ENCODE data around the gene DGKD.

The DGKD gene

DNA sequence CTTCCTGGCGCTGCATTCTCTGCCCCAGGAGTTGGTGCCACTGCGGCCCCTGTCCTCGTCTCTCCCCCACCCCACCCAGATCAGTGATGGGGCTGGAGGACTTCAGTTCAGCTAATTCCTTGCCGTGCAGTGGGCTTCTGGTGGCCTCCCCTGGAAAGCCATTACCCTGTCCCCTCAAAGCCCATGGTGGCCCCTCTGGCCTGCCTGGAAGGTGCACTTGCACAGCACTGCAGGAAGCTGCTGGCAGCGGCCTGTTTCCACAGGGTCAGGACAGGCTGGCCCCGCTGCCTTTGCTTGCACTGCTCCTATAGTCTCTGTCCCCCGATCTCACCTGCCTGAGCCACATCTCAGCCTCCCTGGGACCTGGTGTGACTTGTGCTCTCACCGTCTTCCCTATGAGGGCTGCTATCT is 107.2 kb downstream of the DGKD start:
- no peak for DNase-seq (ENCODE audit: low spot score)

DNA sequence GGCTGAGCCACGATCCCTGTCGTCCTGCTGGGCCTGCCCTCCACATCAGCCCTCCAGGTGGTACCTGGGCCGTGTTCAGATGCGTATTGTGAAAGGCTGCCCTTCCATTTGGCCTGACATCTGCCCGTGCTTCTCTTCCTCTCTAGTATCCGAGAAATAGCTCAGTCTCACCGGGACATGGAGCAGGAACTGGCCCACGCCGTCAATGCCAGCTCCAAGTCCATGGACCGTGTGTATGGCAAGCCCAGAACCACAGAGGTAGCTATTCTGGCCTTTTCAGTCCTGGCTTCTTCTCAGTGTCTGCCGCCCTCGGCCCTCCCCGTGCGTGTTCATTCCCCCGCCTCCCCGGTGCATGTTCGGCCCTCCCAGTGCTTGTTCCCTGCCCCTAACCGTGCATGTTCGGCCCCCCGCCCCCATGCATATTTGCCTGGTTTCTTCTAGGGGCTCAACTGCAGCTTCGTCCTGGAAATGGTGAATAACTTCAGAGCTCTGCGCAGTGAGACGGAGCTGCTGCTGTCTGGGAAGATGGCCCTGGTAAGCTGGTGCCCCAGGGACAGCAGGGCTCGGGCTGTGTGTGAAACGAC is 108.0 kb downstream of the DGKD start:
- DNase-seq (ENCODE audit: low spot score): no peak

DNA sequence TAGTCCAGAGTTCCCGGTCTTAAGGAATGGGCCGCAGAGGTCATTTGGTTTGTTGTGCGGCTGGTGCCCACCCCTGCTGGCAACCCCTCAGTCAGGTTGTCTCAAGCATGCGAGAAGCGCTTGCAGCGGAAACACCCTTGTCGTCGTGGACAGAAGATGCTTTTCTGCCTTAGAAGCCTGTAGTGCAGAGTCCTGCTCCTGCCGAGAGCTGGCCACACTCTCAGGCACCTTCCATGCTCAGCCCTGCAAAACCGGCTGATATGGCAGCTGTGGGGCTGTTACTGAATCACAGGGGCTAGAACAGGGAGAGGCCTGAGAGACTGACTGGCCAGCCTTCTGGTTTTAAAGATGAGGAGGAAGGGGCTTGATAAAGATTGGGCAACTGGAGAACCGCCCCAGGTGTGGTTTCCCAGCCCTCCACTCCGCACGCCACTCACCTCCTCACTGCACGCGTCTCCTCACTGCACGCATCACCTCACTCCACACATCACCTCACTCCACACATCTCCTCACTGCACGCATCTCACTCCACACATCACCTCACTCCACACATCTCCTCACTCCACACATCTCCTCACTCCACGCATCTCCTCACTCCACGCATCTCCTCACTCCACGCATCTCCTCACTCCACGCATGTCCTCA is 108.7 kb downstream of the DGKD start:
- no peak for DNase-seq (ENCODE audit: low spot score)

DNA sequence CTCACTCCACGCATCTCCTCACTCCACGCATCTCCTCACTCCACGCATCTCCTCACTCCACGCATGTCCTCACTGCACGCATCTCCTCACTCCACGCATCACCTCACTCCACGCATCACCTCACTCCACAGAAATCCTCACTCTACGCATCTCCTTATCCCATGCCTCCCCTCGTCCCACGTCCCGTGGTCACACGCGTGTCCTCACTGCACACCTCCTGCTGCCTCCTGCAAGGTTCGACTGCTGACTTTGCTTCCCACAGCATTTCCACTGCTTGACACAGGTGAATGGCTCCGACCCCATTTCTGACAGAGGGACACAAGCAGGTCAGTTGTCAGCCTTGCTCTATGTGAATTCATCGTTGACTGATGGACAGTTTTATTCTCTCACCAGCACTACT is 109.3 kb downstream of the DGKD start:
- DNase-seq (ENCODE audit: low spot score): no peak

DNA sequence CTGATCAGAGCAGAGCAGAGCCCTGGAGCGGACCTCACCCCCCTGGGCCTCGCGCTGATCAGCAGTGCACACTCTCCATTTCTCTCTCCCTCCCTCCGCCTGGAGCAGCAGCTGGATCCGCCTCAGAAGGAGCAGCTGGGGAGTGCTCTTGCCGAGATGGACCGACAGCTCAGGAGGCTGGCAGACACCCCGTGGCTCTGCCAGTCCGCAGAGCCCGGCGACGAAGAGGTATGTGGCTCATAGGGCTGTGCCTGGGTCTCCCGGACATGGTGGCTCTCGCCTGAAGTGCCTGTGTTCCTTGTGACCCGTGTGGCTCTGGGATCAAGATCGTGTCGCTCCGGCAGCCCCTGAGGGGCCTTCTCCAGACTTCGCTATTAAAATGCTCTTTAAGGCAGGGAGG is 109.8 kb downstream of the DGKD start:
- DNase-seq (ENCODE audit: low spot score): no peak

DNA sequence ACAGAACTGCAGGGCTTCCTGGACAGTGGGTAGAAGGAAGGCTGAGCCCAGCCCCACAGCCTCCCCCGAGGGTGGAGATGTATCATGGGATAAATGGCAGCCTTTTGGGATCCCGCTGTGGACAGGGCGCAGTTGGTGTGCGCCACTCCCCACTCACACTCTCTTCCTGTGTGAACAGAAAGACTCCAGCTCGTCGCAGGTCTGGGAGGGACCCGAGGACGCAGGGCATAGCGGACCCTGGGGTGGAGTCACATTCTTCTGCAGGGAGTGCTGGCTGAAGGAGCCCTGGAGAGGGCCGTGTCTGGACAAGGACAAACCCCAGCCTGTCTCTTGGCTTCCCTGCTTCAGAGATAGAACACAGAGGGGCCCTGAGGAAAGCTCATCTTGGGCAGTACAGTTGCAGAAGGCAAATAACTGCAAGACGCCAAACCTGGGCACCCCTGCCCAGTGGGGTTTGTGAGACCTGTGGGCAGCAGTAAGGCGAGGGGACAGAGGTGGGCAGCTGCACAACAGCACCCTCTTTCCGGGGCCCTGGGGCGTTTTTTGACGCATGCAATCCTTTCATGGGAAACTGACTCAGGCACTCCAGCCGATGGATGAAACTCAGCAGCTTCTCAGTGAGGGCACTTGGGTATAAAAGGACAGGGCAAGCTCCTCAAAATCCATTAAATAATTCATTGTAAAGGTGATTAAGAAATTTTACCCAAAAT is 110.4 kb downstream of the DGKD start:
- DNase-seq (ENCODE audit: low spot score): no peak

DNA sequence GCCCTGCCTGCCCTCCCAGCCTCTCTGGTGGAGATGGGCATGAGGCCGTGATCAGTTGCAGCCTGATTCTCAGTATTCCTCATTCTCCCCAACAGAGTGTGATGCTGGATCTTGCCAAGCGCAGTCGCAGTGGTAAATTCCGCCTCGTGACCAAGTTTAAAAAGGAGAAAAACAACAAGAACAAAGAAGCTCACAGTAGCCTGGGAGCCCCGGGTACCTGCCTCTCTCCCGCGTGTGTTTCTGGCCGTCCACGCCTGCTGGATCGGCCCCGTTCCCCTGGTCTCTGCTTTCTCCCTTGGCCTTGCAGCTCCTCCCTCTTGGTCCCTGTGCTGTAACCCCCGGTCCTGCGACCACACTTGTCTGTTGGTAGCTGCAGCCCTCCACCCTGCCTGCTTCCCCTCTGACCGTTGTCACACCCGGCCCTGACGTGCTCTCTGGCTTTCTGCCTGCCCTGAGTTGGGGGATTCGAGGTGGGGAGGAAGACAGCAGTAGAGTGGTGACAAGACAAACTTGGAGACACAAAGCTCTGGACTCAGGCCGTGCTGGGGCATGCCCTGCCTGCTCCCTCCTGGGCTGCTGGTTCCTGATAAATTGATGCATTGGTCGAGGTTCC is 112.8 kb downstream of the DGKD start:
- DNase-seq (ENCODE audit: low spot score): no peak

DNA sequence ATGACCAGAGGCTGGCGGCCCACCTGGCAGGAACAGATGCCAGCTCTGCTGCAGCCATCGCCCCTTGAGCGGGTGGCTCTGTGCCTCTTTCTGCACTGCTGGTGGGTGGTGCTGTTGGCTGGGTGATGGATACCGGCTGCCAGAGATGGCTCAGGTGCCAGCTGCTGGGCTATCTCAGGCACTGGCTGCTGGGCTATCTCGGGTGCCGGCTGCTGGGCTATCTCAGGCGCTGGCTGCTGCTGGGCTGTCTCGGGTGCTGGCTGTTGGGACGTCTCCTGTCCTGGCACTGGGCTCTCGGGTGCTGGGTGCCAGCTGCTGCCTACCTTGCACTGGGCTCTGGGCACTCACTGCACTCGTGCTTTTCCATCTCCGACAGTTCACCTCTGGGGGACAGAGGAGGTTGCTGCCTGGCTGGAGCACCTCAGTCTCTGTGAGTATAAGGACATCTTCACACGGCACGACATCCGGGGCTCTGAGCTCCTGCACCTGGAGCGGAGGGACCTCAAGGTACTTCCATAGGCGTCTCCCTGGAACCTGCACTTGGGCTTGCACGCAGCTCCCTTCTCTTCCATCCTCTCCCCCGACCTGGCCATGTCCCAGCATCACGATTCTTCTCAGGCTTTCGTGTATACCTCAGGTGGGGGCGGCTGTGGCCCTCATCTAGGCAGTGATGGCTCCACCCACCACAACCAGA is 113.9 kb downstream of the DGKD start:
- DNase-seq (ENCODE audit: low spot score): no peak

DNA sequence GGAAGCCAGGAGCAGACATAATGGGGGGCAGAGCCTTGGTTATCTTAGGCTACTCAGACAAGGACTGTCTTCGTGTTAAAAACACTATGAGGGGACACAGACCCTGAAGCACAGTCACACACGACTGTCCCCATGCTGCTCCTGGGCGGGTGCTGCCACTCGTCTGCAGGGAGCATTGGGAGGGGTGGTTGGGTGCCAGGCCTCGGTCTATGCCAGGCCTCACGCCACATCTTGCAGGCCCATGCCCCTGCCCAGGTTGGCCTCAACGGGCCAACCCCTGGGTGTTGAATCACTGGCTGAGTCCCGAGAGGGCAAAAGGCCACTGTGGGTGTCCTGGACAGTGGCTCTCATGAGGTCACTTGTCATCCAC is 114.4 kb downstream of the DGKD start:
- DNase-seq (ENCODE audit: low spot score): no peak

DNA sequence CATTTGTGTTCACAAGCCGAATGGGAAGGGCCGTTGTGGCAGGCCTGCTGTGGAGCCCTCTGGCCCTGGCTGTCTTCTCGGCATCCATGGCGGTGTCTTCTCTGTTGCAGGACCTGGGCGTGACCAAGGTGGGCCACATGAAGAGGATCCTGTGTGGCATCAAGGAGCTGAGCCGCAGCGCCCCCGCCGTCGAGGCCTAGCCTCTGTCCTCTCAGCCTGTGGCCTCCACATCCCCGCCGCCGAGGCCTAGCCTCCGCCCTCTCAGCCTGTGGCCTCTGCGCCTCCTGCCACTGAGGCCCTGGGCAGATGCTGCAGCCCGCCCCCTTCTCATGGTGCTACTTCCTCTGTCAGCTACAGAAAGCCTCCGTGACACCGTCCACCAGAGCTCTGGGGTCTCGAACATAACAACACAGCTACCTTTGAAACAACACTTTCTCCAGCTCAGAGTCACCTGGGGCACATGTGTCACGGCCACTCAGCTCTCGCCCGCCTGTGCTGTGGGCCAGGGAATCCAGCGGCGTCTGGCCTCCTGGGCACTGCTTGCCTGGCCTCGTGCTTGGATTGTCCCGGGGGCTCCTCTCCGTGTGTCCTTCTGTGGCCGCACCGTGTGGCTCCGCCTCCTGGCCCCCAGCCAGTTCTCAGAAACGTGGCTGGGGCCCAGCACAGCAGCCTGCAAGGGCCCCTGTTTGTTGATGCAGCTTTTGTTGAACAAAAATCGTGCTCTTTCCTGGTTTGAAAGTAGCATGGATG is 115.1 kb downstream of the DGKD start:
- DNase-seq (ENCODE audit: low spot score): no peak

DNA sequence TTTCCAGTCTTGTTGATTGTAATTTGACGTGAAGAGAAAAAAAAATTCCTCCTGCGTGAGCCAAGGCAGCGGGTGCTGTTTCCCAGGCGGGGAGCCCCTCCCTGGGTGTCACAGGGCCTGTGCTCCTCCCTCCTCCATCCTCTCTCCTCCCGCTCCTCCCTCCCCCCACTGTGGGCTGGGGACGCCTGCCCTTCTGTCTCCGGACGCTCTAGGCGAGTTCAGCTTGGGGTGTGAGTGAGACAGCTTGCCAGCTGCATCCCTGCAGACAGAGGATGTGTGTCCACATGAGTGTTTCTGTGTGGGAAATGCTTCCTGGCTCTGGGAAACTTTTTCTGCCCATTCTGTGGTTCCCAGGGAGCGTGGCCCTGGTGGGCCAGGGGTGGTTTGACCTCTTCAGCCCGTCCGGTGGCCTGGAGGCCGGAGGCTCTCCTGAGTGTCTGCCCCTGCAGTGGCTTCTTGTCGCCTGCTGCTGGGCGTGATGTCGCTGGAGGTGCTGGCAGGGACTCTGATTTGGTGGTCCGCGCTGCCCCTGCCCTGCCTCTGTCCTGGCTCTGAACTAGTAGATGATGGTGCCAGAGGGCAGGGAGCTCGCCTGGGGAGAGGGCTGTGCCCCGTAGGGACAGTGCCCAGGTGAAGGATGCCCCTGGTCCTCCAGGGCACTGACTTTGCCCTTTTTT is 115.9 kb downstream of the DGKD start:
- no peak for DNase-seq (ENCODE audit: low spot score)

DNA sequence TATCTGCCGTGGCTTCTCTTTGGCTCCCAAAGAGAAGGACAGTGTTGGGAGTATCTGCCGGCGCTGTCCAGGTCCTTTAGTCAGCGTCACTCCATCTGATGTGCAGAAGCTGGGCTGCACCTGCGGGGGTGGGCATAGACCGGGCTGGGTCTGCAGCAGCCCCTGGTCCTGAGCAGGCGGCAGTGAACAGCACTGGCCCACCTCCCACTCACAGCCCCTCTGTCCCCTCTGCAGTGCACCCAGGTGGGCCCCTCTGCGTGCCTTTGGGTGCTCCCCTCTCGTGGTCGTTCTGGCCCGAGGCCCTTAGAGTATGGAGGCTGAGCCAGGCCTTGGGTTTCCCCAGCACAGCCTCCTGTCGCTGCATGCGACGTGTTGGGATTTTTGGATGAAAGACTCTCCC is 116.5 kb downstream of the DGKD start:
- DNase-seq (ENCODE audit: low spot score): no peak

DNA sequence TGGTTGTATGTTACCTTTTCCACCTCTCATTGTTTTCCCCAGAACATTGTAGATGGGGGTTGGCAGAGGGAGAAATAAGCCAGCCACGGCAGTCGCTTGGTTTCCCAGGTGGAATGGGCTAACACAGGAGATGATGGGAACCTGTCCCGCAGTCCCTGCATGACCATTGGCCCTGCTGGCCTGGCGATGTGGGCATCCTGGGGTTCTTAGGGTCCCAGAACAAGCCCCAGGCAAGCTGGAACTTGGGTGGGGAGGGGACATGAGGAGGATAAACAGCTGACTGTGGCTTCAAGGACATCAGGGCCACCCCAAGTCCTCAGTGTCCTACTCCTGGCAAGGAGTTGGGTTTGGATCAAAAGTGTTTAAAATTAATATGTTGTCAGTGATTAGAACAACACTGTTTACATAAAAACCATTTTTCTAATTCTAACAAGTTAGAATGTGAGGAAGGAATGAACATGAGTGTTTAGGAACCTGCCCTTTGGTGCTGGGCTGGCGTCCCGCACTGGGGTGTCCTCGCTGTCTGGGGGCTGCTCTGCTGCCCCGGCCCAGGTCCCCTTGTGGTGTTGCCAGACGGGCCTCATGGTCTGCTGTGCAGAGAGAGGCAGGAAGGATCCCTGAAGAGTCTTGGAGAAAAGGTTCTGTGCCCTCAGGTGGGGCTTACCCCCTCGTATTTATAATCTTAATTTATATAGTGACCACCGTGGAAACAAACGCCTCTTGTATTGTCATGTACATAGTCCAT is 117.2 kb downstream of the DGKD start:
- DNase-seq (ENCODE audit: low spot score): no peak

DNA sequence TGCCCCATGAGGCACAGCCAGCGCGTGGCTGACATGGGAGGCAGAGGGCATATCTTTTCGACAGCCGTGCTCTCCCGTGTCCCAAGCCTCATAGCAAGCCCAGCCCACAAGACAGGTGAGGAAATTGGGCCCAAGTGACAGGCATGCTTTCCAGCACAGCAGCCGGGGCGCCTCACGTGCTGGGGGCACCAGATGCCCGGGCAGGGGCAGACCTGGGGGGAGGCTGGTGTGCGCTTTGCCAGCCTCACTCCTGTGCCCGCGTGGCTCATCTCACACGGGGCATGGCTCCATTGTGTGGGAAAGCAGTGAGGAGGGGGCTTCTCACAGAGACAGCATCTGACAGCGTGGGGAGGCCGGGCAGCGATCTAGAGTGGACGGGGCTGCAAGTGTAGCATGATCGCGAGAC is 119.1 kb downstream of the DGKD start:
- DNase-seq (ENCODE audit: low spot score): no peak

DNA sequence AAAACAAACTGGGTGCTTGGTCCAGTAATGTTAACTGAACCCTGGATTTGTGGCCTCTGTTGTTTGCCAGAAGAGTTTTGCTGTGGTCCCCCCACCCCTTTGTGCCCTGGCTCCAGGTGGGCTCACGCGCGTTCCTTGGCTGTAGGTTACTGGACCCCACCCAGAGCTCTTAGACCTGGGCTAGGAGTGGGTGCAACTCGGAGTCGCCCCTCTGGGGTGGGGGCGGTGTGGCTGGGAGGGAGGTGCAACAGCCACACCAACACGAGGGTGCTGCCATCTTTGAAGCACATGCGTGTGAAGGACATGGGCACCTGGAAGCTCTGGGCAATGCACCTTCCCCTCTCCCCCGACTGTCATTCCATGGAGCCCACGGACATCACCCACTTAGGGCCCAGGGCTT is 119.6 kb downstream of the DGKD start:
- no peak for DNase-seq (ENCODE audit: low spot score)

DNA sequence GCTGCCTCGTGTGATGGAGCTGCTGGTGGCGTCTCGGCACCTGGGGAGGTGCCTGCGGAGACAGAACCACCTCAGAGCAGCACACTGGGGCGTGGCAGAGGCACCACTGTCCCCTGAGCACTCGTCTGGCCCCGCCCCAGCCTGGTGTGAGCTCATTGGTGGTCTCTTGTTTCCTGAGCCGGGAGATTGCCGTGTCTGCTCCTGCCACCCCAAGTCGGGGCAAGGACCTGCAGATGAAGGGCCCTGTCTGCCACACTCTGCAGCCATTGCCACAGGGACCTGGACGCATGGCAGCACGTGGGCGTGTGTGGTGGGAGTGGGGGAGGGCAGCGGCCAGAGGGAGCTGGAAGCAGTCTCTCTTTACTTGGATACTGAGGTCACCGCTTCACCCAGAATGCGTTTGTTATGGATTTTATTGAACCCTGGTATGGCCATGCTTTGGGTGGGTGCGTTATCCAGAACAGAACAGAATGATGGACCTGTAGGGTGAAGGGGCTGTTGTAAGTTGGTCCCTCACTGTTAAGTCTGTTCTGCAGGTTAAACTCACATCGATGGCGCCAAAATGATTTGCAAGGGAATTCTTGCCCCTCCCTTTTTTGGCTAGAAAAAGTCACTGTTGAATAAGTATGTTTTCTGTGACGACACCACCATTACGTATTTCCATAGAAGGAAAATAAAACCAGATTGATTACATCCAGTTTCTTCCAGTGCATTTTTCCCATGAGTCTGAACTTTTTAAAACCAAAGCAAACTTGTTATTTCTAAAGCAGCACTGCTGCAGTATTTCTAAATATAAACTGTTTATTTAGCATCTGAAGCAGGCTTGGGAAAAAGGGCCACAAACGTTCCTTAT is 120.2 kb downstream of the DGKD start:
- DNase-seq (ENCODE audit: low spot score): no peak

DNA sequence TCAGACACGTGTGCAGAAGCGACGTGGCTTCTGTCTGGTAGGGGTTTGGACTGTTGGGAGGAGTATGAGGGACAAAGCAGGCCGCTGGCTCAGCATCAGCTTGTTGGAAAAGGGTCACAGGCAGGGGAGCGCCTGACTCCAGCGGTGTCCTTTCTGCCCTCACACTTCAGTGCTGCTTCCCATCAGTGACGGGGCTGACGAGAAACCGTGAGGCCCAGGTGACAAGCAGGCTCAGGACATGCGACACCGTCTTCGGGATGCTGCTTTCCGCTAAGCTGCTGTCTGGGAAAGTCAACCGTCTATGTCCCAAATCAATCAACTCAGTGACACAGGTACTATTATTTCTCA is 121.7 kb downstream of the DGKD start:
- DNase-seq (ENCODE audit: low spot score): no peak

DNA sequence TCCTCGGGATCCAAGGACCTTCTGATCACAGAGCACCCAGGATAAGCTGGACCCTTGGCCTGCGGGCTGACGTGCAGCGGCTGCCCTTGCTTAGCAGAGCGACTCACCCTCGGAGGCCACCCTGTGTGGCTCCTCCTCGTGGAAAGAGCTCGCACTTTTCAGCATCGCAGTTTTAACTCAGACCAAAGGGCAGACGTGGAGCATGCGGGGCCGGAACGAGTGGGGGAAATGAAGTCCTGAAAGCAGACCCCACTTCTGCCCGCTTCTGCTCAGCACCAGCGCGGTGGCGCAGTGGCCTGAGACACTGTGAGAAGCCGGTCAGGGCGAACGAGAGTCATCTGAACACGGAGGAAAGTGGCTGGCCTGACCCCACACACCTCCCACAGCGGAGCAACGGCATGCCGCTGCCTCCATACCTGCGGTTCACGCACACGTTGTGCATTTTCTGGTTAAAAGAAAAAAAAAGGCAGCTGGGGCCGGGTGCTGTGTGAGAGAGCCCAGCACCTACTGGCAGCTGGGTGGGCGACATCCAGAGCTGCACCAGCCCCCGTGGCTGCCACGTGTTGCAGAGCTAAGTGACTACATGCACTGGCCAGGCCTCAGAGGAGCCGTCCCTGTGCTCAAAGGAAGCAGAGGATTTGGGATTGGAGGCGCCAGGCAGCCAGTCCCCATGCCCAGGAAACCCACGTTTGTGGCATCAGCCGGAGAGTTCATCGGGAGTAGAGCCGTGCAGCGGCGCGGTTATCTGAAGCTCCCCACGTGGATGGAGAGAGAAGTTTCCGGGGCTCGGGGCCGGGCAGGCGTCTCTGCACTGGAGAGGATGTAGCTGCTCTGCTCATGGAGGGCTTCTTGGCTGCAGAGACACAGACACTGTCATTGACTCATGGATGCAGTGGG is 122.6 kb downstream of the DGKD start:
- DNase-seq (ENCODE audit: low spot score): no peak

All from kidney tubule cell (primary cell).